ENCODE results near the gene MRC2.

DNA sequence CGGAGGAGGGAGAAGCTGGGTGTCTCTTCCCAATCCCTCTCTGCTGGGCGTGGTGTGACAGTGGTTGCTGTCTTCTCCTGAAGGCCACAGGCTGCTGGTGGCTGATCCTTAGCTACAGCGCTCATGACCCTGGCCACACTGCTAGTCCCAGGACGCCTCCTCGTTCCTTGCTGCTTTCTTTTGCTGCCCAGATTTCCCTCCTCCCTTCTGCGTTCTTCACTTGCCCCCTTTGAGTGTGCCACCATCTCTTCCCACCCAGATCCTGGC is 90.1 kb downstream of the MRC2 start:
- TF ChIP-seq, protein P1, sequence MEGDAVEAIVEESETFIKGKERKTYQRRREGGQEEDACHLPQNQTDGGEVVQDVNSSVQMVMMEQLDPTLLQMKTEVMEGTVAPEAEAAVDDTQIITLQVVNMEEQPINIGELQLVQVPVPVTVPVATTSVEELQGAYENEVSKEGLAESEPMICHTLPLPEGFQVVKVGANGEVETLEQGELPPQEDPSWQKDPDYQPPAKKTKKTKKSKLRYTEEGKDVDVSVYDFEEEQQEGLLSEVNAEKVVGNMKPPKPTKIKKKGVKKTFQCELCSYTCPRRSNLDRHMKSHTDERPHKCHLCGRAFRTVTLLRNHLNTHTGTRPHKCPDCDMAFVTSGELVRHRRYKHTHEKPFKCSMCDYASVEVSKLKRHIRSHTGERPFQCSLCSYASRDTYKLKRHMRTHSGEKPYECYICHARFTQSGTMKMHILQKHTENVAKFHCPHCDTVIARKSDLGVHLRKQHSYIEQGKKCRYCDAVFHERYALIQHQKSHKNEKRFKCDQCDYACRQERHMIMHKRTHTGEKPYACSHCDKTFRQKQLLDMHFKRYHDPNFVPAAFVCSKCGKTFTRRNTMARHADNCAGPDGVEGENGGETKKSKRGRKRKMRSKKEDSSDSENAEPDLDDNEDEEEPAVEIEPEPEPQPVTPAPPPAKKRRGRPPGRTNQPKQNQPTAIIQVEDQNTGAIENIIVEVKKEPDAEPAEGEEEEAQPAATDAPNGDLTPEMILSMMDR (IDR thresholded peaks at IDR 0.05): no peak
- no peak for TF ChIP-seq POLR2A (IDR thresholded peaks at IDR 0.05)
